GM12874 (cell line): ENCODE data around the gene NUP85.

Source experiments
- CTCF ChIP-seq: IDR thresholded peaks from 2 replicates; pipeline ENCODE4 v1.5.1; 2011; ENCODE audit warnings: low read depth, mild to moderate bottlenecking, control low read depth, low read length, moderate library complexity; ENCODE audit not compliant: insufficient read depth

The NUP85 gene

GRCh38 chr17:75209061-75209460, 3.6 kb downstream of the NUP85 start:
- TF ChIP-seq CTCF: no peak

GRCh38 chr17:75218131-75218530, 12.7 kb downstream of the NUP85 start:
- TF ChIP-seq CTCF: no peak

- no peak for TF ChIP-seq CTCF
These were observed 14.3 kb downstream of the NUP85 start for GRCh38 chr17:75219815-75220214.

- TF ChIP-seq CTCF: no peak
These were observed 19.5 kb downstream of the NUP85 start for GRCh38 chr17:75225016-75225415.

- no peak for TF ChIP-seq CTCF
These were observed 22.2 kb downstream of the NUP85 start for GRCh38 chr17:75227729-75228128.

GRCh38 chr17:75228305-75228704, 22.8 kb downstream of the NUP85 start:
- no peak for TF ChIP-seq CTCF

GRCh38 chr17:75228847-75229246, 23.4 kb downstream of the NUP85 start:
- no peak for TF ChIP-seq CTCF

- TF ChIP-seq CTCF: no peak
These were observed 25.6 kb downstream of the NUP85 start for GRCh38 chr17:75231071-75231470.
